ENCODE results near the gene GNB3.

The GNB3 gene

GRCh38 chr12:6845395-6845794, 4.7 kb downstream of the GNB3 start (continued):
- no peak for TF ChIP-seq PATZ1 (CRISPR knock-in tag; IDR thresholded peaks at IDR 0.05; ENCODE audit: borderline replicate concordance)
- no peak for TF ChIP-seq ISL1 (CRISPR knock-in tag; IDR thresholded peaks at IDR 0.05)
- TF ChIP-seq PPARA (CRISPR knock-in tag; IDR thresholded peaks at IDR 0.05; ENCODE audit: borderline replicate concordance), result no peak
- TF ChIP-seq ZNF70 (CRISPR knock-in tag; IDR thresholded peaks at IDR 0.05), result no peak
- no peak for TF ChIP-seq CSDC2 (CRISPR knock-in tag; IDR thresholded peaks at IDR 0.05)
- no peak for TF ChIP-seq CREB5 (CRISPR knock-in tag; IDR thresholded peaks at IDR 0.05; ENCODE audit: low read depth)
- TF ChIP-seq ZNF565 (CRISPR knock-in tag; conservative IDR thresholded peaks at IDR 0.05; ENCODE audit: low read depth), result no peak
- TF ChIP-seq GLIS3 (CRISPR knock-in tag; IDR thresholded peaks at IDR 0.05), result no peak
- no peak for TF ChIP-seq ZC3H10 (CRISPR knock-in tag; IDR thresholded peaks at IDR 0.05)
- TF ChIP-seq ZNF8 (CRISPR knock-in tag; IDR thresholded peaks at IDR 0.05), result no peak

GRCh38 chr12:6846316-6846869, 5.7 kb downstream of the GNB3 start:
- ATAC-seq, result no peak
- TF ChIP-seq ZFP30 (CRISPR knock-in tag; IDR thresholded peaks at IDR 0.05), result no peak
- no peak for TF ChIP-seq ESRRG (CRISPR knock-in tag; IDR thresholded peaks at IDR 0.05)
- TF ChIP-seq OSR1 (CRISPR knock-in tag; IDR thresholded peaks at IDR 0.05), result no peak
- no peak for TF ChIP-seq ZFP3 (CRISPR knock-in tag; IDR thresholded peaks at IDR 0.05)
- no peak for TF ChIP-seq GLIS3 (CRISPR knock-in tag; IDR thresholded peaks at IDR 0.05)
- TF ChIP-seq ARNTL (CRISPR knock-in tag; IDR thresholded peaks at IDR 0.05; ENCODE audit: borderline replicate concordance, low read depth), result no peak
- no peak for TF ChIP-seq ZC3H10 (CRISPR knock-in tag; IDR thresholded peaks at IDR 0.05)
- no peak for TF ChIP-seq SNAI2 (CRISPR knock-in tag; IDR thresholded peaks at IDR 0.05)
- no peak for TF ChIP-seq POU6F1 (CRISPR knock-in tag; IDR thresholded peaks at IDR 0.05; ENCODE audit: borderline replicate concordance, low read depth)
- no peak for TF ChIP-seq ZNF8 (CRISPR knock-in tag; IDR thresholded peaks at IDR 0.05)
- TF ChIP-seq ZNF565 (CRISPR knock-in tag; conservative IDR thresholded peaks at IDR 0.05; ENCODE audit: low read depth), result no peak
- TF ChIP-seq CSDC2 (CRISPR knock-in tag; IDR thresholded peaks at IDR 0.05), result no peak
- no peak for TF ChIP-seq BACH2 (CRISPR knock-in tag; IDR thresholded peaks at IDR 0.05; ENCODE audit: borderline replicate concordance)
- TF ChIP-seq RARB (CRISPR knock-in tag; IDR thresholded peaks at IDR 0.05), result no peak
- no peak for TF ChIP-seq TOX (CRISPR knock-in tag; IDR thresholded peaks at IDR 0.05; ENCODE audit: borderline replicate concordance)
- no peak for TF ChIP-seq PPARA (CRISPR knock-in tag; IDR thresholded peaks at IDR 0.05; ENCODE audit: borderline replicate concordance)

GRCh38 chr12:6847676-6848075, 7.0 kb downstream of the GNB3 start:
- TF ChIP-seq BACH2 (CRISPR knock-in tag; IDR thresholded peaks at IDR 0.05; ENCODE audit: borderline replicate concordance), result no peak
- no peak for TF ChIP-seq ISL1 (CRISPR knock-in tag; IDR thresholded peaks at IDR 0.05)
- no peak for TF ChIP-seq GLIS3 (CRISPR knock-in tag; IDR thresholded peaks at IDR 0.05)
- TF ChIP-seq ZNF565 (CRISPR knock-in tag; conservative IDR thresholded peaks at IDR 0.05; ENCODE audit: low read depth), result no peak
- no peak for TF ChIP-seq PATZ1 (CRISPR knock-in tag; IDR thresholded peaks at IDR 0.05; ENCODE audit: borderline replicate concordance)
- no peak for TF ChIP-seq ZC3H10 (CRISPR knock-in tag; IDR thresholded peaks at IDR 0.05)
- TF ChIP-seq ZNF70 (CRISPR knock-in tag; IDR thresholded peaks at IDR 0.05), result no peak
- no peak for TF ChIP-seq SNAI2 (CRISPR knock-in tag; IDR thresholded peaks at IDR 0.05)
- no peak for TF ChIP-seq POU6F1 (CRISPR knock-in tag; IDR thresholded peaks at IDR 0.05; ENCODE audit: borderline replicate concordance, low read depth)
- TF ChIP-seq ARNTL (CRISPR knock-in tag; IDR thresholded peaks at IDR 0.05; ENCODE audit: borderline replicate concordance, low read depth), result no peak
- no peak for TF ChIP-seq CREB5 (CRISPR knock-in tag; IDR thresholded peaks at IDR 0.05; ENCODE audit: low read depth)
- TF ChIP-seq ESRRG (CRISPR knock-in tag; IDR thresholded peaks at IDR 0.05), result no peak

More at GRCh38 chr12:6847676-6848075, 7.0 kb downstream of the GNB3 start:
- no peak for ATAC-seq

Measured in SK-N-SH treated with all-trans-retinoic acid at 6 μM for 48 hours (cell line).